Body of pancreas (tissue), 4 donors: ENCODE data around the gene GNAZ.

Experiments used
- CTCF ChIP-seq, 7 experiments: fragments of 450-650 bp in 4 of 7; fragments of 200-600 bp in 3 of 7; sonication (generic) in 3 of 7; IDR thresholded peaks; one replicate each; pipeline ENCODE4 v1.5.1; 2016 to 2019; ENCODE audit warnings: antibody characterized with exemption in 7 of 7
- POLR2A ChIP-seq, 3 donors: fragments of 450-650 bp; IDR thresholded peaks; one replicate each; pipeline ENCODE4 v1.6.1; 2016; ENCODE audit warnings: antibody characterized with exemption in 3 of 3, mild to moderate bottlenecking in 2 of 3

DNA sequence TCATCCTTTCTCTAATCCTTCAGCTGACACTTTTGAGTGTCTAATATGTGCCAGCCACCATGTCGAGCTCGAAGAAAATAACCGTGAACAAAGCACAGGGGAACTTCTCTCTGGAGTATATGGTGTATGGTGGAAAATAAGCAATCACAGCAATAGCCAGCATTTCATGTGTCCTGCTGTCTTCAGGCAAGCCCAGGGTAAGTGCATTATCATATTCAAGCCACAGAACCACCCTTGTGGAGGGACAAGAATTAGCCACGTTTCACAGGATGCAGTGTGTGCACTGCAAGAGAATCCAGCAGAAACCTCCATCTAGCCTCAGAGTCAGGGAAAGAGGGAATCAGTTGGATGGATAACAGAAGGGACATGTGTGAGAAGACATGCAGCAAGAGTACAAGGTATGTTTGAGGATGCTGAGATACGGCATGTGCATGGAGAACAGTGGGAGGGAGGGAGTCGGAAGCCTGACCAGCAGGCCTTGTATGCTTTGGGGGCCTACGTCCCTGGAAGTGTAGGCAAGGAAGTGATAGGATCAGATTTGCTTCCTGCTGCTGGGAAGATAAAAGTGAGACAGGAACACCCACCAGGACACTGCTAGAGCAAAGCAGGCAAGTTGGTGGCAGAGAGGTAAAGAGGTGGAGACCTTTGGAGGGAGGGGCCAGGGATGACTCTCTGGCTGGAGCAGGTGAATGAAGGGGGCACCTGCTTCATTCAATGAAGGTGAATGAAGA is 14.7 kb upstream of the GNAZ start:
- TF ChIP-seq CTCF (IDR thresholded peaks at IDR 0.05) (no peak), POLR2A (IDR thresholded peaks at IDR 0.05) (no peak)
